T47D (cell line): ENCODE measurements around the gene CLCNKA.
"Not testable (repeated sequence)": the region's sequence is repeated elsewhere in the genome, so short reads cannot be mapped to it uniquely, and the experiment has no call there.

Source experiments
- DNase-seq, 2 experiments: peaks; one replicate each; pipeline versions ENCODE4 v3.0.0 to v3.0.0-alpha.2; 2011 to 2012; ENCODE audit warnings: low read depth in 1 of 2, low spot score in 1 of 2
- JUND ChIP-seq: IDR thresholded peaks from 2 replicates; pipeline ENCODE4 v1.6.1; 2012; ENCODE audit warnings: low read depth
- in situ Hi-C: cut with HindIII; loops from 2 replicates; pipeline ENCODE4 v1.10.0; 2016; ENCODE audit warnings: low sequenced_read_pairs, low pct_unique_long_range_greater_than_20kb

The CLCNKA gene

GRCh38 chr1:15991427-15992186 lies 30.2 kb upstream of the CLCNKA start:
- no peak for DNase-seq
- in situ Hi-C loops: no loop called here
- no peak for TF ChIP-seq JUND

- TF ChIP-seq JUND: no peak
- in situ Hi-C loops: no loop called here
- no peak for DNase-seq
Observed at GRCh38 chr1:15992187-15992553, 29.7 kb upstream of the CLCNKA start.

- DNase-seq: no peak
- no peak for TF ChIP-seq JUND
- in situ Hi-C loops: no loop called here
Observed at GRCh38 chr1:15992582-15993500, 29.0 kb upstream of the CLCNKA start.

GRCh38 chr1:15993666-15994065 lies 28.2 kb upstream of the CLCNKA start:
- no peak for DNase-seq
- TF ChIP-seq JUND: no peak
- in situ Hi-C loops: no loop called here

- DNase-seq: no peak
- in situ Hi-C loops: no loop called here
- no peak for TF ChIP-seq JUND
Observed at GRCh38 chr1:15994081-15994480, 27.8 kb upstream of the CLCNKA start.

- TF ChIP-seq JUND: no peak
- in situ Hi-C loops: no loop called here
- peak; percentile 50 to 69 for DNase-seq
Observed at GRCh38 chr1:15994590-15995351, 27.1 kb upstream of the CLCNKA start.

GRCh38 chr1:15997076-15997585 lies 24.7 kb upstream of the CLCNKA start:
- in situ Hi-C loops: no loop called here
- DNase-seq: no peak
- TF ChIP-seq JUND: no peak

- DNase-seq: no peak
- in situ Hi-C loops: no loop called here
- no peak for TF ChIP-seq JUND
Observed at GRCh38 chr1:15997637-15998280, 24.1 kb upstream of the CLCNKA start.

GRCh38 chr1:15998929-15999328 lies 22.9 kb upstream of the CLCNKA start:
- TF ChIP-seq JUND: no peak
- no peak for DNase-seq
- in situ Hi-C loops: no loop called here

- DNase-seq, in situ Hi-C loops: not testable (repeated sequence)
Observed at GRCh38 chr1:16001274-16001673, 20.6 kb upstream of the CLCNKA start.

GRCh38 chr1:16005597-16005996 lies 16.2 kb upstream of the CLCNKA start:
- no peak for DNase-seq
- TF ChIP-seq JUND: no peak
- in situ Hi-C loops: no loop called here

GRCh38 chr1:16006010-16006409 lies 15.8 kb upstream of the CLCNKA start:
- DNase-seq: no peak
- no peak for TF ChIP-seq JUND
- in situ Hi-C loops: no loop called here
